Bronchial epithelial cell (primary cell): ENCODE results near the gene CSNK1G1. TPM values are rescaled to one million over a fixed set of nuclear protein-coding genes. Genes with fewer than 3 reads are reported as not detected.

Source experiments
- DNase-seq: peaks from one replicate; pipeline ENCODE4 v3.0.0-alpha.2; 2010; ENCODE audit warnings: low read depth
- FAIRE-seq: peaks from 2 replicates; lab custom pipeline; 2011; peaks lifted over from hg19 to GRCh38; lab: Jason Lieb, UNC
- H3K27me3 ChIP-seq: 2 replicates; pipeline ENCODE4 v1.5.1; 2011; ENCODE audit warnings: low read length; ENCODE audit not compliant: control insufficient read depth, insufficient read depth
- H3K36me3 ChIP-seq: 2 replicates; pipeline ENCODE4 v1.5.1; 2011; ENCODE audit warnings: low read length; ENCODE audit not compliant: control insufficient read depth, insufficient read depth
- H3K4me3 ChIP-seq: 2 replicates; pipeline ENCODE4 v1.5.1; 2011; ENCODE audit warnings: mild to moderate bottlenecking, low read depth, low read length, control low read depth
- total RNA-seq: library from RNA; depleted of rRNA; stranded (reverse); fragments of >200 nt; gene quantifications from 2 replicates; pipeline ENCODE4 v1.2.1, GENCODE V29; 2014
- TF ChIP-seq, protein P1 (sequence below): IDR thresholded peaks from 2 replicates; pipeline ENCODE4 v1.5.1; 2011; ENCODE audit warnings: mild to moderate bottlenecking, moderate library complexity, low read length, control low read depth, inconsistent platforms; ENCODE audit not compliant: insufficient read depth, severe bottlenecking

The CSNK1G1 gene
- total RNA-seq, 1 donor from 2014 or later = 26.3 TPM

GRCh38 chr15:64146885-64147681, 208.9 kb downstream of the CSNK1G1 start:
- Histone ChIP-seq H3K27me3 (no peaks in the 10 kb centered on the region), H3K4me3 (no peak overlapping the region), H3K36me3 (peaks cover 6% of the 10 kb centered on the region)
- FAIRE-seq (no peak), DNase-seq (no peak)
- TF ChIP-seq, protein P1, sequence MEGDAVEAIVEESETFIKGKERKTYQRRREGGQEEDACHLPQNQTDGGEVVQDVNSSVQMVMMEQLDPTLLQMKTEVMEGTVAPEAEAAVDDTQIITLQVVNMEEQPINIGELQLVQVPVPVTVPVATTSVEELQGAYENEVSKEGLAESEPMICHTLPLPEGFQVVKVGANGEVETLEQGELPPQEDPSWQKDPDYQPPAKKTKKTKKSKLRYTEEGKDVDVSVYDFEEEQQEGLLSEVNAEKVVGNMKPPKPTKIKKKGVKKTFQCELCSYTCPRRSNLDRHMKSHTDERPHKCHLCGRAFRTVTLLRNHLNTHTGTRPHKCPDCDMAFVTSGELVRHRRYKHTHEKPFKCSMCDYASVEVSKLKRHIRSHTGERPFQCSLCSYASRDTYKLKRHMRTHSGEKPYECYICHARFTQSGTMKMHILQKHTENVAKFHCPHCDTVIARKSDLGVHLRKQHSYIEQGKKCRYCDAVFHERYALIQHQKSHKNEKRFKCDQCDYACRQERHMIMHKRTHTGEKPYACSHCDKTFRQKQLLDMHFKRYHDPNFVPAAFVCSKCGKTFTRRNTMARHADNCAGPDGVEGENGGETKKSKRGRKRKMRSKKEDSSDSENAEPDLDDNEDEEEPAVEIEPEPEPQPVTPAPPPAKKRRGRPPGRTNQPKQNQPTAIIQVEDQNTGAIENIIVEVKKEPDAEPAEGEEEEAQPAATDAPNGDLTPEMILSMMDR = no peak

GRCh38 chr15:64146520-64146884, 209.5 kb downstream of the CSNK1G1 start:
- Histone ChIP-seq H3K27me3 (no peaks in the 10 kb centered on the region), H3K4me3 (no peak overlapping the region), H3K36me3 (peaks cover 6% of the 10 kb centered on the region)
- DNase-seq (no peak), FAIRE-seq (no peak)
- TF ChIP-seq, protein P1 = no peak

GRCh38 chr15:64146041-64146440, 209.9 kb downstream of the CSNK1G1 start:
- no peak overlapping the region for H3K4me3 ChIP-seq
- DNase-seq (no peak), FAIRE-seq (no peak)
- TF ChIP-seq, protein P1 = no peak
- no peaks in the 10 kb centered on the region for H3K27me3 ChIP-seq
- H3K36me3 ChIP-seq = peaks cover 6% of the 10 kb centered on the region

- DNase-seq (no peak), FAIRE-seq (no peak)
- H3K36me3 ChIP-seq = peaks cover 6% of the 10 kb centered on the region
Observed at GRCh38 chr15:64144565-64145281, 211.2 kb downstream of the CSNK1G1 start.

DNA sequence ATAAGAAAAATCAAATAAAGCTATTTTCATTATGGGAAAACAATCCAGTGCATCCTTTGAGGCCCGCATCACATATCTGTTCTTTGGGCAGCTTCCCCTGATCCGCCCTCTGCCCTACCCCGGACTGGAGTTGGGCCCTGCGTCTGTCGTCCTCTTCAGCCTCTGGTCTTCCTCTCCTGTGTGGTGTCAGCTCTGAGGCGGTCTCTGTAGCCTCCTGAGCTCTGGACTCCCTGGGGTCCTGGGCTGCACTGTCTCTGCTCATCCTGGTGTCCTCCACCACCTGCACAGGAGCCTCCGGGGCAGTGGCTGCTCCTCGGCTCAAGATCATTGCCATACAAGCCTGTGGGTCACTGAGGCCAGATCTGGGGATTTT, 211.8 kb downstream of the CSNK1G1 start:
- H3K36me3 ChIP-seq = peaks cover 6% of the 10 kb centered on the region
- TF ChIP-seq, protein P1 = no peak
- no peaks in the 10 kb centered on the region for H3K27me3 ChIP-seq
- FAIRE-seq (no peak), DNase-seq (no peak)
- no peak overlapping the region for H3K4me3 ChIP-seq

More at GRCh38 chr15:64144565-64145281, 211.2 kb downstream of the CSNK1G1 start:
- Histone ChIP-seq H3K4me3 (no peak overlapping the region), H3K27me3 (no peaks in the 10 kb centered on the region)
- TF ChIP-seq, protein P1 = no peak
